Measurements from ENCODE around the gene CD4. TPM values are rescaled to one million over a fixed set of nuclear protein-coding genes. Genes with fewer than 3 reads are reported as not detected.
A peak's percentile ranks its signal among the peaks of the same experiment; 100 is the strongest.

The CD4 gene
- total RNA-seq, 1 donor from 2014 or later: 0.62 TPM

DNA sequence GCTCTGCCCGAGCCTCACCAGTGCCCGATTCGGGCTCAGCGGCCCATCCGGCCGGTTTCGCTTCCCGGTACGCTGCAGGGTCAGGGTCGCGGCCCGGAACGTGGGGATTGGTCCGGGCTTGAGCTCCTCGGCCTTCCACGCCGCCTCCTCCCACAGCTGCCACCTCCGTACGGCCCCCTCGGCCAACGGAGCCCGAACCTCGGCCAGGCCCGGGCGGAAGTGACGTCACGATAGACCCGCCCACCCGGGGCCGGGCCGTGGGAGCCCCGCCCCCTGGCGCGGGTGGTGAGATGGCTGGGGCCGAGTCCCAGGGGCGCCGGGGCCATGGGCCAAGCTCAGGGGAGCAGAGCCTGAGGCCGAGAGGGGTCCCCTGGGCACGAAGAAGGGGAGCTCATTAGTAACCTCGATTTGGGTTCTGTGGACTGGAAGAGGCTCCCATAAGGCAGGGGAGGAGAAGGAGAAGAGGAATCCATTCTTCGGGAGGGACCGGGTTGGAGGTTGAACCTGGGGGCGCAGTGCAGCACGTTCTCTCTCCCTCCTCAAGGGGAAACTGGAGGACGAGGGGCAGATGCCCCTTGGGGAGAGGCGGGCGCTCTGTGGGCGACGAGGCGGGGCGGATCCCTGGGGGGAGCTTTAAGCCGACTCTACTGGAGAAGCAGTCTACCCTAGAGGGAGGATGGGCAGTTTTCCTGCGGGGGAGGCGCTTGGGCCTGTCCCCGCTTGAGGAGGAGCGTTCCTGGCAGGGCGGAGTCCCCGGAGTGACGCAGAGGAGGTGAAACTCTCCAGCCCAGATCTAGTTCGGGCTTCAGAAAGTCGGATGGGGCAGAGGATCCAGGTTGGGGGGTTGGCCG is 36.2 kb upstream of the CD4 start, which contains the start of gene MLF2:
TSS of gene MLF2 (minus strand) at position 221 of the 851 bp plus-strand sequence. CDS start 807 bp downstream, outside the sequence.
- no peaks in the 10 kb centered on the region for H3K9me3 Mint-ChIP-seq (ENCODE audit: unreplicated experiment)
- TF ChIP-seq, protein P1, sequence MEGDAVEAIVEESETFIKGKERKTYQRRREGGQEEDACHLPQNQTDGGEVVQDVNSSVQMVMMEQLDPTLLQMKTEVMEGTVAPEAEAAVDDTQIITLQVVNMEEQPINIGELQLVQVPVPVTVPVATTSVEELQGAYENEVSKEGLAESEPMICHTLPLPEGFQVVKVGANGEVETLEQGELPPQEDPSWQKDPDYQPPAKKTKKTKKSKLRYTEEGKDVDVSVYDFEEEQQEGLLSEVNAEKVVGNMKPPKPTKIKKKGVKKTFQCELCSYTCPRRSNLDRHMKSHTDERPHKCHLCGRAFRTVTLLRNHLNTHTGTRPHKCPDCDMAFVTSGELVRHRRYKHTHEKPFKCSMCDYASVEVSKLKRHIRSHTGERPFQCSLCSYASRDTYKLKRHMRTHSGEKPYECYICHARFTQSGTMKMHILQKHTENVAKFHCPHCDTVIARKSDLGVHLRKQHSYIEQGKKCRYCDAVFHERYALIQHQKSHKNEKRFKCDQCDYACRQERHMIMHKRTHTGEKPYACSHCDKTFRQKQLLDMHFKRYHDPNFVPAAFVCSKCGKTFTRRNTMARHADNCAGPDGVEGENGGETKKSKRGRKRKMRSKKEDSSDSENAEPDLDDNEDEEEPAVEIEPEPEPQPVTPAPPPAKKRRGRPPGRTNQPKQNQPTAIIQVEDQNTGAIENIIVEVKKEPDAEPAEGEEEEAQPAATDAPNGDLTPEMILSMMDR (IDR thresholded peaks at IDR 0.05): peak; percentile 96
- H3K36me3 Mint-ChIP-seq (ENCODE audit: unreplicated experiment): peaks cover 18% of the 10 kb centered on the region
- no peaks in the 10 kb centered on the region for H3K27me3 Mint-ChIP-seq (ENCODE audit: unreplicated experiment)
- H3K4me1 Mint-ChIP-seq (ENCODE audit: unreplicated experiment): peaks cover 20% of the 10 kb centered on the region
- peak within 1 kb of the TSS; percentile 99 for H3K27ac Mint-ChIP-seq (ENCODE audit: unreplicated experiment)
- peak; percentile 99 for DNase-seq (ENCODE audit: extremely low spot score, unreplicated experiment)
- peak within 1 kb of the TSS; percentile 95 for H3K4me3 Mint-ChIP-seq (ENCODE audit: unreplicated experiment)

DNA sequence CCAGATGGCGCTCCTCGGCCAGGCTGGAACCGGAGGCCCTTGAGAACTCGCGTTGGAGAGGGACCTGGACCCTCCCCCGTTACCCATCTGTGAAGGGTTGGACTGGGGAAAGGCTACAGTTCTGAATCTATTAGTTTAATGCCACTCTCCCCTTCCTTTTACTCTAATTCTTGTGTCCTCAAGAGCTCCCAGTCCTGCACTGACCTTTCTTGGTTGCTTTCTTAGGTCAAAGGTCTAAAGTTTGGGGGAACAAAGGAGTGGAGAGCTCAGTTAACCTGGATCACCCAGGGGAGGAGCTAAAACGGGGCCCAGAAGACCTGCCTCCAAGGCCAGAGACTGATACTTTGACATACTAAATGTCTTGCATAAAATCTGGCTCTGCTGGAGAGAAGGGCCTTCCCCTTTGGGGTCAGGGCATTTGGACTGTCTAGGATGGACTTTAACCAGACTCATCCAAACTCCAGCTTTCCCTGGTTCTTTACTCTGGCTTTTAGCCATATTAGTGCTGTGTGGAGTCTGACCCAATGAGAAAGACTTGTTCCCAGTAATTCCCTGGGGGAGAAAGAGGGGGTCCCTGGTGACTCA is 35.5 kb upstream of the CD4 start:
- peaks cover 20% of the 10 kb centered on the region for H3K4me1 Mint-ChIP-seq (ENCODE audit: unreplicated experiment)
- H3K36me3 Mint-ChIP-seq (ENCODE audit: unreplicated experiment): peaks cover 14% of the 10 kb centered on the region

DNA sequence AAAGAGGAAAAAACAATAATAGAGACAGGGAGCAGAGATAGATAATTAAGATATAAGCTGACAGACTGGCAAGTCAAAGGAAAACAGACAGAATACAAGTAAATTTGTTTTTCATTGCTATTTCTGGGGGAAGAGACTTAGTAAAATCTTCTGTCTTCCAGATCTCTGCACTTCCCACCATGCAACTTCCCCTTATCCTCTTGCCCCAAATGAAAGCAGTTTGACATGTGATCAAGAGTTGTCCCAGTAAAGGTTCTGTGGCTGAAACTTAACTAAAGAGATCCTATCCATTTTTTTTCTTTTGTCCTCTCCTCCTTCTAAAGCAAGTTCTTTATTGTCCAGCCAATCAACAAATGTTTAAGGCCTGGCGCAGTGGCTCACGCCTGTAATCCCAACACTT is 34.9 kb upstream of the CD4 start:
- peak overlapping the region; percentile 99 for H3K27ac Mint-ChIP-seq (ENCODE audit: unreplicated experiment)
- TF ChIP-seq, protein P1 (IDR thresholded peaks at IDR 0.05): no peak
- H3K36me3 Mint-ChIP-seq (ENCODE audit: unreplicated experiment): peaks cover 9% of the 10 kb centered on the region
- H3K4me3 Mint-ChIP-seq (ENCODE audit: unreplicated experiment): no peak overlapping the region
- H3K4me1 Mint-ChIP-seq (ENCODE audit: unreplicated experiment): peaks cover 20% of the 10 kb centered on the region
- H3K27me3 Mint-ChIP-seq (ENCODE audit: unreplicated experiment): no peaks in the 10 kb centered on the region
- H3K9me3 Mint-ChIP-seq (ENCODE audit: unreplicated experiment): no peaks in the 10 kb centered on the region
- no peak for DNase-seq (ENCODE audit: extremely low spot score, unreplicated experiment)

More for the DNA sequence above, 35.5 kb upstream of the CD4 start:
- H3K4me3 Mint-ChIP-seq (ENCODE audit: unreplicated experiment): peak overlapping the region; percentile 95
- no peak for DNase-seq (ENCODE audit: extremely low spot score, unreplicated experiment)
- no peaks in the 10 kb centered on the region for H3K9me3 Mint-ChIP-seq (ENCODE audit: unreplicated experiment)
- TF ChIP-seq, protein P1 (IDR thresholded peaks at IDR 0.05): no peak
- H3K27me3 Mint-ChIP-seq (ENCODE audit: unreplicated experiment): no peaks in the 10 kb centered on the region
- peak overlapping the region; percentile 99 for H3K27ac Mint-ChIP-seq (ENCODE audit: unreplicated experiment)

DNA sequence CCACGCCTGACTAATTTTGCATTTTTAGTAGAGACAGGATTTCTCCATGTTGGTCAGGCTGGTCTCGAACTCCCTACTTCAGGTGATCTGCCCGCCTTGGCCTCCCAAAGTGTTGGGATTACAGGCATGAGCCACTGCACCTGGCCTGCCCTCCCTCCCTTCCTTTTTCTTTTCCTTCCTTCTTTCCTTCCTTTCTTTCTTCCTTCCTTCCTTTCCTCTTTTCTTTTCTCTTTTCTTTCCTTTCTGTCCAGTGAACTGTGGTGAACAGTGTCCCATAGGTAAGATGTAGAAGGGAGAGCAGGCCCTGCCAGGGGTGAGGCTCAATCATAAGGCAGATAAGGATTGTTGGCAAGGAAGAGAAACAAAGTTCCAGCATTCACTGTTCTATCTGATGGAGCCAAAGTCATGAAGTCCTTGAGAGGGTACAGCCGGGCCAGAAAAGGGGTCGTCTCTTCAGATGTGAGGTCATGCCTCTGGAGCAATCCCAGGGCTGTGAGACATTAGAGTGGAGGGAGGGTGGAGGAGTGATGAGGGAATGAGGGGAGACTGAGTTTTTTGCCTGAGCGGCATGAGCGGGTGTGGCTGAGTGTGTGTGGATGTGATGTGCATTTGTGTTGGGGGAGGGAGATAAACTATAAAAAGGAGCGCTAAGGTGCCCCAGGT is 32.2 kb upstream of the CD4 start:
- no peaks in the 10 kb centered on the region for H3K36me3 Mint-ChIP-seq (ENCODE audit: unreplicated experiment)

More for the DNA sequence above, 32.2 kb upstream of the CD4 start:
- Mint-ChIP-seq H3K9me3 (ENCODE audit: unreplicated experiment) (no peaks in the 10 kb centered on the region), H3K4me1 (ENCODE audit: unreplicated experiment) (peaks cover 23% of the 10 kb centered on the region), H3K4me3 (ENCODE audit: unreplicated experiment) (no peak overlapping the region), H3K27me3 (ENCODE audit: unreplicated experiment) (no peaks in the 10 kb centered on the region), H3K27ac (ENCODE audit: unreplicated experiment) (no peak overlapping the region)
- no peak for DNase-seq (ENCODE audit: extremely low spot score, unreplicated experiment)
- TF ChIP-seq, protein P1 (IDR thresholded peaks at IDR 0.05): no peak

Measured in osteocyte (in vitro differentiated cells).